Measurements from ENCODE around the gene TJP2.

DNA sequence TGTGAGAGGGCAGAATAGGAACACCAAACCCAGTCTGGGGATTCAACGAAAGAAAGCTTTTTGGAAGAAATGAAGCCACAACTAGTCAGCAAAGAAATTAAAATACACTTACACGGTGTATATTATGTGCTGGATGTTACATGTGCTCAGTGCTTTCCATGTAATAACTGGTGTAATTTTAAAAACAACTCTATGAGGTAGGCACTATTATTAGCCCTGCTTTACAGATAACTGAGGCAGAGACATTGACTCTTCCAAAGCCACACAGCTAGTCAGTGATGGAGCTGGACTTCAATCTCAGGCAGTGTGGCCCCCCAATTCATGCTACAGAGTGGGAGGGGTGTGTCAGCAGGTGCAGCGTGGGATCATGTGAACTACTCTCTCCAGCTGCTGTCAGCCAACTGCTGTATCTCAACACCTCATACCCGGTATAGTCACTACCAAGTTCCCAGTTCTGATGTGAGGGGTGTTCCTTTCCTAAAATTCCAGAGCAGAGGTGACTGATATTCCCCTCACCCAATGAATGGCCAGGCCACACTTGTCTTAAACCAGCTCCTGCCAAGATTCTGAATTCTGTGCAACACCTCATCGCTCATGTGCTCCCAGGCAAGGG is 33.8 kb upstream of the TJP2 start:
- no peak for TF ChIP-seq POLR2AphosphoS5 (IDR thresholded peaks at IDR 0.05)
- no peak for TF ChIP-seq TAF1 (IDR thresholded peaks at IDR 0.05; ENCODE audit: low read depth)
- TF ChIP-seq CTCF (IDR thresholded peaks at IDR 0.05; ENCODE audit: poor library complexity, severe bottlenecking), result no peak
- TF ChIP-seq EZH2 (IDR thresholded peaks at IDR 0.05; ENCODE audit: borderline replicate concordance, insufficient read depth, low read length, poor library complexity, severe bottlenecking), result no peak
- no peak for TF ChIP-seq MXI1 (conservative IDR thresholded peaks at IDR 0.05; ENCODE audit: poor library complexity, severe bottlenecking)
- TF ChIP-seq RAD21 (conservative IDR thresholded peaks at IDR 0.05), result no peak
- TF ChIP-seq SMC3 (conservative IDR thresholded peaks at IDR 0.05; ENCODE audit: poor library complexity), result no peak
- TF ChIP-seq, protein P1, sequence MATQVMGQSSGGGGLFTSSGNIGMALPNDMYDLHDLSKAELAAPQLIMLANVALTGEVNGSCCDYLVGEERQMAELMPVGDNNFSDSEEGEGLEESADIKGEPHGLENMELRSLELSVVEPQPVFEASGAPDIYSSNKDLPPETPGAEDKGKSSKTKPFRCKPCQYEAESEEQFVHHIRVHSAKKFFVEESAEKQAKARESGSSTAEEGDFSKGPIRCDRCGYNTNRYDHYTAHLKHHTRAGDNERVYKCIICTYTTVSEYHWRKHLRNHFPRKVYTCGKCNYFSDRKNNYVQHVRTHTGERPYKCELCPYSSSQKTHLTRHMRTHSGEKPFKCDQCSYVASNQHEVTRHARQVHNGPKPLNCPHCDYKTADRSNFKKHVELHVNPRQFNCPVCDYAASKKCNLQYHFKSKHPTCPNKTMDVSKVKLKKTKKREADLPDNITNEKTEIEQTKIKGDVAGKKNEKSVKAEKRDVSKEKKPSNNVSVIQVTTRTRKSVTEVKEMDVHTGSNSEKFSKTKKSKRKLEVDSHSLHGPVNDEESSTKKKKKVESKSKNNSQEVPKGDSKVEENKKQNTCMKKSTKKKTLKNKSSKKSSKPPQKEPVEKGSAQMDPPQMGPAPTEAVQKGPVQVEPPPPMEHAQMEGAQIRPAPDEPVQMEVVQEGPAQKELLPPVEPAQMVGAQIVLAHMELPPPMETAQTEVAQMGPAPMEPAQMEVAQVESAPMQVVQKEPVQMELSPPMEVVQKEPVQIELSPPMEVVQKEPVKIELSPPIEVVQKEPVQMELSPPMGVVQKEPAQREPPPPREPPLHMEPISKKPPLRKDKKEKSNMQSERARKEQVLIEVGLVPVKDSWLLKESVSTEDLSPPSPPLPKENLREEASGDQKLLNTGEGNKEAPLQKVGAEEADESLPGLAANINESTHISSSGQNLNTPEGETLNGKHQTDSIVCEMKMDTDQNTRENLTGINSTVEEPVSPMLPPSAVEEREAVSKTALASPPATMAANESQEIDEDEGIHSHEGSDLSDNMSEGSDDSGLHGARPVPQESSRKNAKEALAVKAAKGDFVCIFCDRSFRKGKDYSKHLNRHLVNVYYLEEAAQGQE (IDR thresholded peaks at IDR 0.05; ENCODE audit: borderline replicate concordance), result no peak

All from neural cell (in vitro differentiated cells).